Breast epithelium (tissue), 4 donors: Measurements from ENCODE around the gene FER. TPM values are rescaled to one million over a fixed set of nuclear protein-coding genes. Genes with fewer than 3 reads are reported as not detected.

Source experiments
- DNase-seq, 2 donors: peaks; one replicate each; pipeline ENCODE4 v3.0.0-alpha.2; 2019; ENCODE audit warnings: low spot score in 2 of 2
- H3K27ac ChIP-seq, 2 donors: fragments of 200-600 bp; sonication (generic) in 1 of 2; one replicate each; pipeline ENCODE4 v1.5.1; 2016 to 2019; ENCODE audit warnings: mild to moderate bottlenecking in 1 of 2
- H3K27me3 ChIP-seq, 2 donors: fragments of 200-600 bp; sonication (generic) in 1 of 2; one replicate each; pipeline versions ENCODE4 v1.5.1 to v1.6.0; 2017 to 2019; ENCODE audit warnings: control low read depth in 1 of 2, mild to moderate bottlenecking in 1 of 2
- H3K36me3 ChIP-seq: fragments of 200-600 bp; one replicate; pipeline ENCODE4 v1.5.1; 2019
- H3K4me1 ChIP-seq, 2 donors: fragments of 200-600 bp; sonication (generic); one replicate each; pipeline ENCODE4 v1.5.1; 2016 to 2019; ENCODE audit warnings: control low read depth in 1 of 2
- H3K4me3 ChIP-seq, 3 donors: fragments of 200-600 bp; sonication (generic); 1 replicate in 2 of 3; 2 replicates in 1 of 3; pipeline ENCODE4 v1.5.1; 2016 to 2019; ENCODE audit warnings: mild to moderate bottlenecking in 3 of 3, moderate library complexity in 2 of 3
- H3K9me3 ChIP-seq, 2 donors: fragments of 200-600 bp; sonication (generic) in 1 of 2; one replicate each; pipeline ENCODE4 v1.5.1; 2016 to 2019; ENCODE audit warnings: control low read depth in 1 of 2
- POLR2A ChIP-seq: fragments of 450-650 bp; IDR thresholded peaks from one replicate; pipeline ENCODE4 v1.6.1; 2016; ENCODE audit warnings: antibody characterized with exemption, mild to moderate bottlenecking, moderate library complexity
- POLR2AphosphoS5 ChIP-seq, 3 donors: sonication (generic); formaldehyde crosslinking; IDR thresholded peaks; one replicate each; pipeline ENCODE4 v1.6.1; 2017; ENCODE audit warnings: antibody characterized with exemption in 3 of 3
- intact Hi-C: fragments of 100-400 bp; cut with DNase I; formaldehyde crosslinking; loops from one replicate; pipeline ENCODE4 v1.15.1; 2023; ENCODE audit warnings: low total_unique reads
- total RNA-seq, 3 donors: library from RNA; depleted of rRNA; stranded (reverse); fragments of >200 nt; gene quantifications; one replicate each; pipeline ENCODE4 v1.1.0, GENCODE V29; 2016
- TF ChIP-seq, protein P1 (sequence below), 3 donors: fragments of 450-650 bp; IDR thresholded peaks; one replicate each; pipeline ENCODE4 v1.5.1; 2016 to 2017; ENCODE audit warnings: antibody characterized with exemption in 3 of 3, mild to moderate bottlenecking in 3 of 3, moderate library complexity in 3 of 3

The FER gene
- total RNA-seq, 3 donors from 2014 or later, result 24.3 to 27.8 (median 27.2) TPM

DNA sequence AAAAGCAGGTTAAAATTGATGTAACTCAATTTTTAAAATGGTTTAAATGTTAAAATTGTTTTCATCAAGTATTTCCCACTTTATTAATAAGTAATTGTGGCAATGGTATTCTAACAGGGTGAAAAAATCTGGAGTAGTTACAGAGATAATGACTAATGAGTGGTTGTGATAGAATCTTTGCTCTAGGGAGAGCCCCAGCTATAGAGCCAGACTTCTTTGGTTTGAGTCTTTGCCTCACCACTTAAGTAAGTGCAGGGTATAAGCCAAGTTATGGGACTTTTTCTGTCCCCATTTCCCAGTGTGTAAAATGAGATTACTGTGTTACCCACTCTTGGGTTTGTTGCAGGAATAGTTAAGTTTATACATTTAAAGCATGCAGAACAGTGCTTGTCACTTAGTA lies 158.1 kb downstream of the FER start:
- intact Hi-C loops, result no loop called here
- Histone ChIP-seq H3K9me3 (no peaks in the 10 kb centered on the region), H3K4me1 (no peaks in the 10 kb centered on the region), H3K4me3 (no peak overlapping the region), H3K27ac (no peak overlapping the region), H3K36me3 (no peaks in the 10 kb centered on the region), H3K27me3 (no peaks in the 10 kb centered on the region)
- TF ChIP-seq POLR2AphosphoS5 (IDR thresholded peaks at IDR 0.05) (no peak), POLR2A (no peak)
- TF ChIP-seq, protein P1, sequence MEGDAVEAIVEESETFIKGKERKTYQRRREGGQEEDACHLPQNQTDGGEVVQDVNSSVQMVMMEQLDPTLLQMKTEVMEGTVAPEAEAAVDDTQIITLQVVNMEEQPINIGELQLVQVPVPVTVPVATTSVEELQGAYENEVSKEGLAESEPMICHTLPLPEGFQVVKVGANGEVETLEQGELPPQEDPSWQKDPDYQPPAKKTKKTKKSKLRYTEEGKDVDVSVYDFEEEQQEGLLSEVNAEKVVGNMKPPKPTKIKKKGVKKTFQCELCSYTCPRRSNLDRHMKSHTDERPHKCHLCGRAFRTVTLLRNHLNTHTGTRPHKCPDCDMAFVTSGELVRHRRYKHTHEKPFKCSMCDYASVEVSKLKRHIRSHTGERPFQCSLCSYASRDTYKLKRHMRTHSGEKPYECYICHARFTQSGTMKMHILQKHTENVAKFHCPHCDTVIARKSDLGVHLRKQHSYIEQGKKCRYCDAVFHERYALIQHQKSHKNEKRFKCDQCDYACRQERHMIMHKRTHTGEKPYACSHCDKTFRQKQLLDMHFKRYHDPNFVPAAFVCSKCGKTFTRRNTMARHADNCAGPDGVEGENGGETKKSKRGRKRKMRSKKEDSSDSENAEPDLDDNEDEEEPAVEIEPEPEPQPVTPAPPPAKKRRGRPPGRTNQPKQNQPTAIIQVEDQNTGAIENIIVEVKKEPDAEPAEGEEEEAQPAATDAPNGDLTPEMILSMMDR (IDR thresholded peaks at IDR 0.05), result no peak
- DNase-seq, result no peak

DNA sequence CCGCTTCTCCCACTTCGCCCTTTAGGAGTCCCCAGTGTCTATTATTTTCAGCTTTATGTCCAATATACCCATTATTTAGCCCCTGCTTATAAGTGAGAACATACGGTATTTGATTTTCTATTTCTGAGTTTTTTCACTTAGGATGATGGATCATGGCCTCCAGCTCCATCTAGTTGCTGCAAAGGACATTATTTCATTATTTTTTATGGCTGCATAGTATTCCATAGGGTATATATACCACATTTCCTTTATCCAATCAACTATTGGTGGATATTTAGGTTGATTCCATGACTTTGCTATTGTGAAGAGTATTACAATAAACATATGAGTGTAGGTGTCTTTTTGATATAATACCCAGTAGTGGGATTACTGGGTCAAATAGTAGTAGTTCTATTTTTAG lies 162.9 kb downstream of the FER start:
- H3K4me1 ChIP-seq, result no peaks in the 10 kb centered on the region
- DNase-seq, result no peak
- intact Hi-C loops, result no loop called here
- H3K4me3 ChIP-seq, result no peak overlapping the region
- H3K9me3 ChIP-seq, result no peaks in the 10 kb centered on the region
- no peak overlapping the region for H3K27ac ChIP-seq
- H3K27me3 ChIP-seq, result no peaks in the 10 kb centered on the region
- no peaks in the 10 kb centered on the region for H3K36me3 ChIP-seq
- TF ChIP-seq POLR2A (no peak), POLR2AphosphoS5 (IDR thresholded peaks at IDR 0.05) (no peak)
- TF ChIP-seq, protein P1 (IDR thresholded peaks at IDR 0.05), result no peak

DNA sequence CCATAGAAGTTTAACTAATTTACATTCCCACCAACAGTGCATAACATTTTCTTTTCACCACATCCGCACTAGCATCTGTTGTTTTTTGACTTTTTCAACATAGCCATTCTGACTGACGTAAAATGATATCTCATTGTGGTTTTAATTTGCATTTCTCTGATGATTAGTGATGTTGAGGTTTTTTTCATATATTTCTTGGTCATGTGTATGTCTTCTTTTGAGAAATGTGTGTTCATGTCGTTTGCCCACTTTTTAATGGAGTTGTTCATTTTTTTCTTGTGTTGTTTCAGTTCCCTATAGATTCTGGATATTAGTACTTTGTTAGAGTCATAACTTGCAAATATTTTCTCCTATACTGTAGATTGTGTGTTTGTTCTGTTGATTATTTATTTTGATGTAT lies 163.4 kb downstream of the FER start:
- Histone ChIP-seq H3K4me3 (no peak overlapping the region), H3K9me3 (no peaks in the 10 kb centered on the region), H3K27ac (no peak overlapping the region), H3K27me3 (no peaks in the 10 kb centered on the region), H3K36me3 (no peaks in the 10 kb centered on the region), H3K4me1 (no peaks in the 10 kb centered on the region)
- intact Hi-C loops, result no loop called here
- DNase-seq, result no peak
- no peak for TF ChIP-seq POLR2A
- no peak for TF ChIP-seq POLR2AphosphoS5 (IDR thresholded peaks at IDR 0.05)
- TF ChIP-seq, protein P1 (IDR thresholded peaks at IDR 0.05), result no peak

DNA sequence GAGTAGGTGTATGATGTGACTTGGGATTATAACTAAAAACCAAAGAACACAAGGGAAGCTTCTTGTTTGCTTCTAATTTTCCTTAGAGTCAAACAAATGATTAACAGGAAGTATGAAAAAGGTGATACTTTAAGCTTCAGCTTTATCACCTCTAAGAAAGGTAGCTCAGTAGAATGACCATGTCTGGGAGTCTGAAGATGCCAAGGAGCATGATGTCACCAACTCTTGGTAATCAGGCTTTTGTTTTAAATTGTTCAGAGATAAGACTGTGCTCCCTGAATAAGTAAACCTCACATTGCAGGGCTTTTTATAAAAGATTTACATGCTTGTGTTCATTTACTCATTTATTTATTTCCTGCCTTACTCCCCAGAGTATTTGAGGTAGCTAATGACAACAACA lies 169.9 kb downstream of the FER start:
- TF ChIP-seq, protein P1 (IDR thresholded peaks at IDR 0.05), result no peak
- no peak for TF ChIP-seq POLR2A
- TF ChIP-seq POLR2AphosphoS5 (IDR thresholded peaks at IDR 0.05), result no peak
- no peak for DNase-seq
- intact Hi-C loops, result no loop called here
- Histone ChIP-seq H3K27me3 (no peaks in the 10 kb centered on the region), H3K9me3 (no peaks in the 10 kb centered on the region), H3K4me3 (no peak overlapping the region), H3K4me1 (no peaks in the 10 kb centered on the region), H3K36me3 (no peaks in the 10 kb centered on the region), H3K27ac (no peak overlapping the region)

DNA sequence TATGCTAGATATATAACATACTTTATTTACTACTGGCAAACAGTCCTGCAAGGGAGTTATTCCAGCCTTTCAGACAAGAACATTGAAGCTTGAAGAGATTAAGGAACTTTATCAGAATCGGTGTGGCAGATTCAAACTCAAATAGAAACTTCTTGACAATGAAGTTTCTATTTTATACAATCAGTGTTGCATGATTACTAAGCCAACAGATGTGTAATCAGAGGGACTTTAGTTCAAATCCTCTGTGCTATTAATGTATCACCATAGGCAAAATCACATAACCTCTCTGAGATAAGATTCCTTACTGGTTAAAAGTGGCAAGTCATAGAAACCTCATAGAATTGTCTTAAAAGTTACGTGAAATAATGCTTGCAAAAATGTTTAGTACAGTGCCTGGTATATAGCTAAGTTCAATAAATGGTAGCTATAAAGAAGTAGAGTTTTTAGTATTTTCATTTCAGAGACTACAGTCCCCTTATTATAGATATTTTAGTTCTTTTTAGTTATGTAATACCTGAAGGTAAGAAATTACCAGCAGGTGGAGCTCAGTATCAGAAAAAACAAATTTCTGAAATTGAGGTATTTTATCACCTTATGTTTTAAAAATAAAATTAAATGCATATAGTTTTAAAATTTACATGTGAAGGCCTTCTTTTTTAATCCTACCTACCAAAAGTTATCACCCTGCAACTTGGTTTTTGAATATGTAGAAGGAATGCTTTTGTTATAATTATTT lies 172.1 kb downstream of the FER start:
- no peaks in the 10 kb centered on the region for H3K9me3 ChIP-seq
- H3K27ac ChIP-seq, result no peak overlapping the region
- no peak for DNase-seq
- TF ChIP-seq POLR2AphosphoS5 (IDR thresholded peaks at IDR 0.05), result no peak
- TF ChIP-seq, protein P1 (IDR thresholded peaks at IDR 0.05), result no peak
- TF ChIP-seq POLR2A, result no peak
- H3K36me3 ChIP-seq, result no peaks in the 10 kb centered on the region
- H3K27me3 ChIP-seq, result no peaks in the 10 kb centered on the region
- intact Hi-C loops, result no loop called here
- H3K4me3 ChIP-seq, result no peak overlapping the region
- H3K4me1 ChIP-seq, result no peaks in the 10 kb centered on the region
